Measurements from ENCODE around the gene REXO5. TPM values are rescaled to one million over a fixed set of nuclear protein-coding genes. Genes with fewer than 3 reads are reported as not detected.

REXO5 gene
- total RNA-seq, 3 donors from 2014 or later = 3.0 to 6.9 (median 4.1) TPM

DNA sequence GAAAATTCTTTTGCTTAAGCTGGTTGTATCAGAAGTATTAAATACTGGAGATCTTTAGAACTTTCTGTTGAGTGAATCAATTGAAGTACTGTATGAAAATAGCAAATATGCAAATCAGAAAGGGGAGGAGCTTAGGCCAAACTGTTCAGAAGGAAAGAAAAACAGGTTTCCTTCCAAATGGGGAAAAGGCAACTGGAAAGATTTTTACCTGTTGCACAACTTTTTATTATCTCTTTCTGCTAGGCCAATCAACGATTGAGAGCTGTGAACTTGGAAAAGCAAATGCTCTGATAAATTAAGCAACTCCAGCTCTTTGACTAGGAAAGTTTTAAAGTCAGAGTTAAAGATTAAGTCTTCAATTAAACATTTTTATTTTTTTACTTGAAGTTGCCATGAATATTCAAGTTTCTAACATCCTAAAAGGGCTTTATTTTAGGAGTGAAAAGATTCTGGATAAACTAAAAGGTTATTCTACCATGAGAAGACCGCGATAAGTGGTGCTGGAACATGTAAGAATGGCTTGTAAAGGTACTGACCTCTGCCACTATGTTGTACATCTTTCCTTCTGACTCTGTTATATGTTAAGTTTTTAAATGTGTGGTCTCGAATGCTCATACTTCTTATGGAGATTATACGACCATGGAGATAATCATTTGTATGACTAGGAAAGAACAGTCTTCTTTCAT is 77.4 kb downstream of the REXO5 start:
- Histone ChIP-seq H3K4me3 (no peak overlapping the region), H3K36me3 (ENCODE audit: low read depth) (no peaks in the 10 kb centered on the region), H3K9me3 (no peaks in the 10 kb centered on the region), H3K4me1 (ENCODE audit: low read depth) (peaks cover 34% of the 10 kb centered on the region)
- intact Hi-C loops (cut with DNase I, micrococcal nuclease) = no loop called here
- DNase-seq (no peak), ATAC-seq (peak; percentile 63)
- TF ChIP-seq, protein P1, sequence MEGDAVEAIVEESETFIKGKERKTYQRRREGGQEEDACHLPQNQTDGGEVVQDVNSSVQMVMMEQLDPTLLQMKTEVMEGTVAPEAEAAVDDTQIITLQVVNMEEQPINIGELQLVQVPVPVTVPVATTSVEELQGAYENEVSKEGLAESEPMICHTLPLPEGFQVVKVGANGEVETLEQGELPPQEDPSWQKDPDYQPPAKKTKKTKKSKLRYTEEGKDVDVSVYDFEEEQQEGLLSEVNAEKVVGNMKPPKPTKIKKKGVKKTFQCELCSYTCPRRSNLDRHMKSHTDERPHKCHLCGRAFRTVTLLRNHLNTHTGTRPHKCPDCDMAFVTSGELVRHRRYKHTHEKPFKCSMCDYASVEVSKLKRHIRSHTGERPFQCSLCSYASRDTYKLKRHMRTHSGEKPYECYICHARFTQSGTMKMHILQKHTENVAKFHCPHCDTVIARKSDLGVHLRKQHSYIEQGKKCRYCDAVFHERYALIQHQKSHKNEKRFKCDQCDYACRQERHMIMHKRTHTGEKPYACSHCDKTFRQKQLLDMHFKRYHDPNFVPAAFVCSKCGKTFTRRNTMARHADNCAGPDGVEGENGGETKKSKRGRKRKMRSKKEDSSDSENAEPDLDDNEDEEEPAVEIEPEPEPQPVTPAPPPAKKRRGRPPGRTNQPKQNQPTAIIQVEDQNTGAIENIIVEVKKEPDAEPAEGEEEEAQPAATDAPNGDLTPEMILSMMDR (IDR thresholded peaks at IDR 0.05) = no peak

DNA sequence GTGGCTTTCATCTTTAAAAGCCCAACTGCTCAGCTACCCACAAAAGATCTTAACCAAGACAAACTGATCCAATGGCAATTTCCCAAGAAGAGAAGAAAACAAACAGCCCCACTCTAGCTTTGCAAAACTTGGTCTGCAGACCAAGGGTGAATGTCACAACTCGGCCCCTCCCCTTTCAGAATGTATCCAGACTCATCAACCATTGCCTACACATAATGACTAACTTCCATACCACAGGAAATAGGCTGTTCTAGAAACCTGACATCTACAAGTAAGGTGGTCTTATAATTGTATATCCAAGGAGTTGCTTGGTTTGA is 77.9 kb downstream of the REXO5 start:
- intact Hi-C loops (cut with DNase I, micrococcal nuclease) = no loop called here
- Histone ChIP-seq H3K4me1 (ENCODE audit: low read depth) (peaks cover 35% of the 10 kb centered on the region), H3K36me3 (ENCODE audit: low read depth) (no peaks in the 10 kb centered on the region), H3K4me3 (no peak overlapping the region), H3K9me3 (no peaks in the 10 kb centered on the region)
- DNase-seq (no peak), ATAC-seq (no peak)
- TF ChIP-seq, protein P1 (IDR thresholded peaks at IDR 0.05) = no peak

DNA sequence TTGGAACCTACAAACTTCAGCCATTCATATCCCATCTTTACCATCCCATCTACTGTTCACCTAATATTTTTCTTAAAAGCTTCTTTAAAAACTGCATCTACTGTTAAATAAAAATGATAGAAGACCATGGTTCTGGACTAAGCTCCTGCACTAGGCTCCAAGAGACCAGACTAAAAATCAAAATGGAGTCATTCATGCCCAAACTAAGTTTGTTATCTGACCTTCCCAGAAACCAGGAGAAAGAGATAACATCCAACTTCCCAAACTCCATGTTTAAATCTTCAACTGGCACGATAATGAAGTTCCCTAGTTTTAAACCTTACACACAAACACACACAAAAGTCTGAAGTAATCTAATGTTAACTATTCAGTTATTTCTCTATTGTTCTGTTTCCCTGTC is 80.0 kb downstream of the REXO5 start:
- no peak for ATAC-seq
- TF ChIP-seq, protein P1 (IDR thresholded peaks at IDR 0.05) = no peak
- no peaks in the 10 kb centered on the region for H3K9me3 ChIP-seq
- H3K36me3 ChIP-seq (ENCODE audit: low read depth) = no peaks in the 10 kb centered on the region
- intact Hi-C loops (cut with DNase I, micrococcal nuclease) = no loop called here
- no peak overlapping the region for H3K4me3 ChIP-seq
- DNase-seq = no peak
- peaks cover 39% of the 10 kb centered on the region for H3K4me1 ChIP-seq (ENCODE audit: low read depth)

DNA sequence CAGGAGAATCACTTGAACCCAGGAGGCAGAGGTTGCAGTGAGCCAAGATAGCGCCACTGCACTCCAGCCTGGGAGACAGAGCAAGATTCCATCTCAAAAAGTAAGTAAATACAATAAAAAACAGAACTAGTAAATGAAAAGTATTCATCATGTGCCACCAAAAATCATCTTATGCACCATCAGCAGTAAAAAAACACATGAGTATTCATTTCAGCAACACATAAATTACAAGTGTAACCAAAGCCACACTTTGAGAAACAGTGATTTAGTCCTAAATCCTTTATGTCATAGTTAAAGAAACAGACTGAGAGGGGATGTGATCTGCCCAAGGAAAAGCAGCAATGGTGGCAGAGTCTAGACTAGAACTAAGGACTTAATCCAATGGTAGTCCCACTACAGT is 80.9 kb downstream of the REXO5 start:
- Histone ChIP-seq H3K36me3 (ENCODE audit: low read depth) (no peaks in the 10 kb centered on the region), H3K4me1 (ENCODE audit: low read depth) (peaks cover 32% of the 10 kb centered on the region), H3K9me3 (no peaks in the 10 kb centered on the region), H3K4me3 (no peak overlapping the region)
- TF ChIP-seq, protein P1 (IDR thresholded peaks at IDR 0.05) = no peak
- intact Hi-C loops (cut with DNase I, micrococcal nuclease) = no loop called here
- ATAC-seq = no peak
- DNase-seq = no peak

DNA sequence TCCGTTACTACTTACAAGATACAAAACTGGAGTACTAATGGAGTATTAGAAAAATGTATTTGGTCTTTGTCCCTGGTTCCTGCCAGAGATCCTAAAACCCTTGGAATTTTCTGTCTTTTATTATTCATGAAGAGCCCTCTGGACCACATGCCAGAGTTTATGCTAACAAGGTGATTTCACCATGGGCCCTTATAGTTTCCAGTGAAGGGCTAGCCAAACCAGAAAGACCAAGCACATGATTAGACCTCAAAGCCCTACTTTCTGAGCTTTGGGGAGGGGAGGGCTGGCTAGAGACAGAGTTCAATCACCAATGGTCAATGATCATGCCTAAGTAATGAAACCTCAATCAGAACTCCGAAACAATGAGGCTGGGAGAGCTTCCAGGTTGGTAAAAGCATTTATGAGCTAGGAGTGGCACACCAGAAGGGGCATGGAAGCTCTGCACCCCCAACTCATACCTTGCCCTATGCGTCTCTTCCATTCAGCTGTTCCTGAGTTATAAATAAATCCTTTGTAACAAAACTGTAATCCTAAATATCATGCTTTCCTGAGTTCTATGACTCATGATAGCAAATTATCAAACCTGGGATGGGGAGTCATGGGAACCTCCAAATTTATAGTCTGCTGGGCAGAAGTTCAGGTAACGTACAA is 83.4 kb downstream of the REXO5 start:
- H3K9me3 ChIP-seq = no peaks in the 10 kb centered on the region
- H3K4me3 ChIP-seq = no peak overlapping the region
- intact Hi-C loops (cut with DNase I, micrococcal nuclease) = no loop called here
- no peaks in the 10 kb centered on the region for H3K36me3 ChIP-seq (ENCODE audit: low read depth)
- peak; percentile 63 for ATAC-seq
- TF ChIP-seq, protein P1 (IDR thresholded peaks at IDR 0.05) = no peak
- DNase-seq = no peak
- H3K4me1 ChIP-seq (ENCODE audit: low read depth) = peaks cover 17% of the 10 kb centered on the region
